ENCODE measurements around the gene KRT5. TPM values are rescaled to one million over a fixed set of nuclear protein-coding genes. Genes with fewer than 3 reads are reported as not detected.

The KRT5 gene
- total and polyA plus RNA-seq, 4 donors = 15.8 to 49.4 (median 33.7) TPM

GRCh38 chr12:52529417-52529816 lies 9.2 kb upstream of the KRT5 start:
- Histone ChIP-seq H3K9ac (ENCODE audit: insufficient read depth in 1 of 2, low read length in 2 of 2) (no peak overlapping the region), H3K27ac (ENCODE audit: low read depth in 1 of 2, low read length in 1 of 2) (no peak overlapping the region), H3K36me3 (ENCODE audit: control insufficient read depth in 4 of 4, insufficient read depth in 4 of 4, low read length in 4 of 4) (no peaks in the 10 kb centered on the region), H3K4me1 (ENCODE audit: control insufficient read depth in 5 of 5, insufficient read depth in 5 of 5, low read length in 5 of 5) (peaks cover 0 to 1% (median 0%) of the 10 kb centered on the region in 5 donors), H3K27me3 (ENCODE audit: control insufficient read depth in 3 of 3, insufficient read depth in 3 of 3, low read length in 2 of 3) (no peaks in the 10 kb centered on the region), H3K4me3 (no peak overlapping the region), H3K9me3 (ENCODE audit: control insufficient read depth in 4 of 4, insufficient read depth in 3 of 4, low read length in 3 of 4) (no peaks in the 10 kb centered on the region)
- no peak for TF ChIP-seq CTCF (IDR thresholded peaks at IDR 0.05; ENCODE audit: control extremely low read depth, extremely low read depth)
- no peak for ATAC-seq (ENCODE audit: insufficient read depth, low FRiP score)
- no peak for DNase-seq
- WGBS, 2 donors = 89 to 90% methylated on average over 2 of the region's 2 CpGs

- WGBS, 2 donors = 86 to 93% methylated on average over 7 to 8 of the region's 8 CpGs
Observed at GRCh38 chr12:52528641-52529143, 8.5 kb upstream of the KRT5 start.

DNA sequence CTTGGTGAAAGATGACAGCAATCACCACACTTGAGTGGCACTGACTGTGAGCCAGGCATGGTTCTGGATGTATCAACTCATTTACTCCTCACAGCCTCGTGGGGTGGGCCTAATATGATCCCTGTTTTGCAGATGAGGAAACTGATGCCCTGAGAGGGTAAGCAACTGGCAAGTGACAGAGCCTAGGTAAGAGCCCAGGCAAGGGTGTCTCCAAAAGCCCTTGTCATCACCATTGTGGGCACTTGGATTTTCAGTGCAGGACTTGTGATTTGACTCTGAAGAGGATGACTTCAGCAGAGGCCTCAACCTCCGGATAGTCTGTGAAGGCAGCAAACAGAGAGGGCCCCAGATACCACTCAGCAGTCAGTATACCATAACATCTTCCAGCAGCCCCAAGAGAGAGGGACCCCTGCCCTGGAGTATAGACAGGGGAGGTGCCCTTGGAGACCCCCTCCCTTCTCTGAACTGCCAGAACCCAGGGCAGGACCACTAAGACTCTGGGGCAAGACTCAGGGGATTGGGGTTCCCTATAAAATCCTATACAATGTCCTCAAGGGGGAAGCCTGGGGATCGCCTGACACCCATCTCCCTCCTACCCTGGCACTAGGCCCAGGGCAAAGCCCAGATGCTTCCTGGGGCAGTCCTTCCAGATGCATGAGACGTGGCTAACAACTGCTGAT lies 7.1 kb upstream of the KRT5 start:
- H3K27ac ChIP-seq (ENCODE audit: low read depth in 1 of 2, low read length in 1 of 2) = no peak overlapping the region

More at GRCh38 chr12:52528641-52529143, 8.5 kb upstream of the KRT5 start:
- Histone ChIP-seq H3K27ac (ENCODE audit: low read depth in 1 of 2, low read length in 1 of 2) (no peak overlapping the region), H3K4me3 (no peak overlapping the region), H3K9ac (ENCODE audit: insufficient read depth in 1 of 2, low read length in 2 of 2) (no peak overlapping the region), H3K4me1 (ENCODE audit: control insufficient read depth in 5 of 5, insufficient read depth in 5 of 5, low read length in 5 of 5) (peaks cover 0 to 4% (median 0%) of the 10 kb centered on the region in 5 donors), H3K9me3 (ENCODE audit: control insufficient read depth in 4 of 4, insufficient read depth in 3 of 4, low read length in 3 of 4) (no peaks in the 10 kb centered on the region), H3K36me3 (ENCODE audit: control insufficient read depth in 4 of 4, insufficient read depth in 4 of 4, low read length in 4 of 4) (no peaks in the 10 kb centered on the region), H3K27me3 (ENCODE audit: control insufficient read depth in 3 of 3, insufficient read depth in 3 of 3, low read length in 2 of 3) (no peaks in the 10 kb centered on the region)
- ATAC-seq (ENCODE audit: insufficient read depth, low FRiP score) = no peak
- no peak for TF ChIP-seq CTCF (IDR thresholded peaks at IDR 0.05; ENCODE audit: control extremely low read depth, extremely low read depth)
- DNase-seq = no peak

More for the DNA sequence above, 7.1 kb upstream of the KRT5 start:
- no peak for TF ChIP-seq CTCF (IDR thresholded peaks at IDR 0.05; ENCODE audit: control extremely low read depth, extremely low read depth)
- H3K9me3 ChIP-seq (ENCODE audit: control insufficient read depth in 4 of 4, insufficient read depth in 3 of 4, low read length in 3 of 4) = no peaks in the 10 kb centered on the region
- no peak overlapping the region for H3K9ac ChIP-seq (ENCODE audit: insufficient read depth in 1 of 2, low read length in 2 of 2)
- no peaks in the 10 kb centered on the region for H3K27me3 ChIP-seq (ENCODE audit: control insufficient read depth in 3 of 3, insufficient read depth in 3 of 3, low read length in 2 of 3)
- ATAC-seq (ENCODE audit: insufficient read depth, low FRiP score) (no peak), DNase-seq (no peak)
- H3K36me3 ChIP-seq (ENCODE audit: control insufficient read depth in 4 of 4, insufficient read depth in 4 of 4, low read length in 4 of 4) = no peaks in the 10 kb centered on the region
- H3K4me1 ChIP-seq (ENCODE audit: control insufficient read depth in 5 of 5, insufficient read depth in 5 of 5, low read length in 5 of 5) = peaks cover 0 to 4% (median 0%) of the 10 kb centered on the region in 5 donors
- WGBS, 2 donors = 61 to 64% methylated on average over 4 of the region's 4 CpGs
- no peak overlapping the region for H3K4me3 ChIP-seq

All from lung (tissue), 12 donors.